GM12878 (cell line): ENCODE results near the gene ISY1. TPM values are rescaled to one million over a fixed set of nuclear protein-coding genes. Genes with fewer than 3 reads are reported as not detected.

ENCODE experiments used
- ASH2L ChIP-seq: fragments of 300-600, 200-600 bp; sonication (generic); IDR thresholded peaks from 2 replicates; pipeline ENCODE4 v1.6.1; 2017; ENCODE audit warnings: low read depth, mild to moderate bottlenecking, borderline replicate concordance
- ATF3 ChIP-seq: IDR thresholded peaks from 2 replicates; pipeline ENCODE4 v1.6.1; 2011; ENCODE audit warnings: low read depth, mild to moderate bottlenecking, low read length, moderate library complexity, borderline replicate concordance; ENCODE audit errors: extremely low read depth
- BCL11A ChIP-seq: IDR thresholded peaks from 2 replicates; pipeline ENCODE4 v1.6.1; 2011; ENCODE audit warnings: low read depth, low read length
- BCL3 ChIP-seq: IDR thresholded peaks from 2 replicates; pipeline ENCODE4 v1.6.1; 2011; ENCODE audit warnings: borderline replicate concordance, low read depth, mild to moderate bottlenecking, moderate library complexity, low read length; ENCODE audit not compliant: insufficient read depth, poor library complexity, severe bottlenecking
- BHLHE40 ChIP-seq, 2 experiments: fragments of 450-650 bp in 1 of 2; IDR thresholded peaks; 2 replicates each; pipeline ENCODE4 v1.6.1; 2011 to 2017; ENCODE audit warnings: low read depth in 2 of 2, borderline replicate concordance in 1 of 2, improper control_type of control experiment in 1 of 2, low read length in 1 of 2, mild to moderate bottlenecking in 1 of 2
- CBX5 ChIP-seq: sonication (generic); IDR thresholded peaks from 2 replicates; pipeline ENCODE4 v1.6.1; 2016; ENCODE audit warnings: low read depth, moderate library complexity, mild to moderate bottlenecking, inconsistent platforms
- CEBPB ChIP-seq, 2 experiments: fragments of 150-350 bp in 1 of 2; IDR thresholded peaks; 2 replicates each; pipeline ENCODE4 v1.6.1; 2012 to 2014; ENCODE audit warnings: low read depth in 2 of 2, low read length in 2 of 2, borderline replicate concordance in 1 of 2, inconsistent platforms in 1 of 2
- ELK1 ChIP-seq: IDR thresholded peaks from 2 replicates; pipeline ENCODE4 v1.6.1; 2012; ENCODE audit warnings: low read depth, low read length, improper control_type of control experiment
- MAX ChIP-seq: IDR thresholded peaks from 2 replicates; pipeline ENCODE4 v1.6.1; 2012; ENCODE audit warnings: low read depth, low read length, improper control_type of control experiment
- NRF1 ChIP-seq: conservative IDR thresholded peaks from 2 replicates; pipeline ENCODE4 v1.6.1; 2011; ENCODE audit warnings: mild to moderate bottlenecking, low read depth, low read length, improper control_type of control experiment
- PAX5 ChIP-seq: IDR thresholded peaks from 2 replicates; pipeline ENCODE4 v1.6.1; 2011; ENCODE audit warnings: low read depth, low read length, borderline replicate concordance
- PAX8 ChIP-seq: fragments of 450-650 bp; IDR thresholded peaks from 2 replicates; pipeline ENCODE4 v1.6.1; 2017; ENCODE audit warnings: mild to moderate bottlenecking, moderate library complexity
- PBX3 ChIP-seq: IDR thresholded peaks from 2 replicates; pipeline ENCODE4 v1.6.1; 2011; ENCODE audit warnings: mild to moderate bottlenecking, low read depth, low read length, moderate library complexity; ENCODE audit not compliant: insufficient replicate concordance
- POU2F2 ChIP-seq: IDR thresholded peaks from 3 replicates; pipeline ENCODE4 v1.6.1; 2011; ENCODE audit warnings: low read depth, mild to moderate bottlenecking, low read length, borderline replicate concordance
- RB1 ChIP-seq: fragments of 450-650 bp; formaldehyde crosslinking; IDR thresholded peaks from 2 replicates; pipeline ENCODE4 v1.6.1; 2017; ENCODE audit warnings: mild to moderate bottlenecking, borderline replicate concordance
- RBBP5 ChIP-seq: fragments of 200-600 bp; sonication (generic); conservative IDR thresholded peaks from 2 replicates; pipeline ENCODE4 v1.6.1; 2016
- SPI1 ChIP-seq: IDR thresholded peaks from 2 replicates; pipeline ENCODE4 v1.6.1; 2011; ENCODE audit warnings: low read depth, mild to moderate bottlenecking, low read length, moderate library complexity, borderline replicate concordance; ENCODE audit not compliant: insufficient read depth
- SRF ChIP-seq, 2 experiments: IDR thresholded peaks; 2 replicates each; pipeline ENCODE4 v1.6.1; 2011; ENCODE audit warnings: low read depth in 2 of 2, low read length in 2 of 2, mild to moderate bottlenecking in 1 of 2, moderate library complexity in 1 of 2
- YBX1 ChIP-seq: fragments of 450-650 bp; IDR thresholded peaks from 2 replicates; pipeline ENCODE4 v1.6.1; 2016; ENCODE audit warnings: antibody characterized with exemption
- ZBTB11 ChIP-seq: fragments of 450-650 bp; formaldehyde crosslinking; IDR thresholded peaks from 2 replicates; pipeline ENCODE4 v1.5.0; 2022; ENCODE audit warnings: mild to moderate bottlenecking, missing genetic modification characterization
- polyA plus RNA-seq, 11 experiments: library from polyadenylated mRNA; depleted of rRNA in 4 of 11; unstranded in 6 of 11; stranded (reverse) in 5 of 11; fragments of >200 nt; fragmentation: Nextera tagmentation in 4 of 11; fragmentation: Illumina TruSeq in 1 of 11; extraction: Ambion mirVana in 4 of 11; extraction: Trizol in 1 of 11; gene quantifications; 1 replicate in 1 of 11; 2 replicates in 10 of 11; pipeline versions ENCODE4 v1.2.1 to v1.2.3, GENCODE V29; 2011 to 2016; ENCODE audit warnings: inconsistent platforms in 2 of 11, missing spikeins in 2 of 11, low read depth in 1 of 11
- total RNA-seq, 4 experiments: library from RNA; depleted of rRNA in 3 of 4; stranded (reverse); fragments of >200 nt in 3 of 4; fragmentation: Illumina TruSeq in 1 of 4; extraction: Trizol in 1 of 4; gene quantifications; 2 replicates each; pipeline versions ENCODE4 v1.2.1 to v1.2.3, GENCODE V29; 2013 to 2021

ISY1 gene
- total and polyA plus RNA-seq, 10 of the 15 experiments (the other 5 are each of a cell fraction or from before 2014, with no cell fraction given) = 28.3 to 72.2 (median 44.7) TPM

- TF ChIP-seq BCL3 = no peak
- peak; percentile 9 for TF ChIP-seq PBX3
- TF ChIP-seq ATF3 = 0 out of 2 replicates have a peak, but pooled peaks have one; percentile 26
- TF ChIP-seq PAX5 = no peak
- no peak for TF ChIP-seq YBX1
- peak; percentile 65 to 87 for TF ChIP-seq BHLHE40 (IDR thresholded peaks at IDR 0.05; ENCODE audit: borderline replicate concordance in 1 of 2, low read depth in 2 of 2, low read length in 1 of 2)
- TF ChIP-seq BCL11A = no peak
- no peak for TF ChIP-seq CEBPB (IDR thresholded peaks at IDR 0.05; ENCODE audit: borderline replicate concordance in 1 of 2, low read depth in 2 of 2, low read length in 2 of 2)
- TF ChIP-seq PAX8 = no peak
- peak; percentile 54; the same call in 1 of the 2 replicates for TF ChIP-seq MAX
- peak; percentile 68 for TF ChIP-seq CBX5
- TF ChIP-seq ELK1 = peak; percentile 96
- TF ChIP-seq RB1 = peak; percentile 91
- no peak for TF ChIP-seq SPI1
- TF ChIP-seq NRF1 = no peak
- 0 out of 2 replicates have a peak, but pooled peaks have one; percentile 81 for TF ChIP-seq RBBP5
- peak; percentile 92 for TF ChIP-seq ZBTB11 (CRISPR knock-in tag)
- TF ChIP-seq ASH2L = 0 out of 2 replicates have a peak, but pooled peaks have one; percentile 34
- TF ChIP-seq POU2F2 = peak; percentile 44
- peak in 1 of 2 experiments; percentile 78; a peak in 1 of 4 replicates for TF ChIP-seq SRF (IDR thresholded peaks at IDR 0.05; ENCODE audit: low read depth in 2 of 2, low read length in 2 of 2)
Observed at GRCh38 chr3:129160891-129161859, at the start of gene ISY1 (continued).
